GM18861 (cell line): ENCODE measurements around the gene AQP12A.

Experiments
- ATAC-seq: cut with Tn5 transposase; IDR thresholded peaks from one replicate; pipeline ENCODE4 v1.9.1; 2021; ENCODE audit not compliant: unreplicated experiment

The AQP12A gene

GRCh38 chr2:240722376-240722775 is 30.7 kb downstream of the AQP12A start:
- ATAC-seq, result no peak

- ATAC-seq, result no peak
These were observed 31.4 kb downstream of the AQP12A start for GRCh38 chr2:240722796-240723735.

DNA sequence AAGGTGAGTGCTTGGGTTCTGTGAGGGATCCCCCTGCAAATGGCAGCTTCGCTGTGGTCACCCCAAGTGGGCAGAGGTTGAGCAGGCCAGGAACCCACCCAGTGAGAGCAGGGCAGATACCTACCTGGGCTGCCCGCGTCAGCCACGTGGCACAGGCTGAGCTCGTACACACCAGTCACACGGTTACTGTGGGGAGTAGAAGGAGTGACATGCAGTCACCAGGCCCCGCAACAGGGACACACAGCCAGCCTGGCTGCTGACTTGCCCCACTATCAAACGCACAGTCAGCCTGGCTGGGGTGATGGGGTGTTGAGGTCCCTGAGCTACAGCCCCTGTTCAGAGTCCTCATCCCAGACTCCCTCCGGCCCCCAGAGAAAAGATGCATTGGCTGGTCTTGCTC is 32.2 kb downstream of the AQP12A start:
- no peak for ATAC-seq

DNA sequence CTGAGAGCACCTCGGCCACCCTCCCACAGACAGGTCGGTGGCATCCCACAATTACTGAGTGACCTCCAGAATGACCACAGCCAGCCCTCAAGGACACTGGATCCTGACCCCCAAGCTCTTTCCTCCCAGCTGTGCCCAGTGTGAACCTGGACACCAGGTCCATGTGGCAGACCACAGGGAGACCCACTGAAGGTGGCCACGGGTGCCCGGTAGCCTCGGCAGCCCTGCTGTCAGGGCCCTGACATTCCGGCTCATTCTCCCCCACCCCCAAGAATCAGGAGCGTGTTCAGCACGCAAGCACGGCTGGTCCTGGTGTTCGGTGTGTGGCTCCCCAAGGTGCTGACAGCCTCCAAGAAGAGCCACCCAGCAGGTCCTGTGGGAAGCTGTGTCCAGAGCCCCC is 32.8 kb downstream of the AQP12A start:
- ATAC-seq, result no peak

GRCh38 chr2:240725266-240725665 is 33.6 kb downstream of the AQP12A start:
- no peak for ATAC-seq

DNA sequence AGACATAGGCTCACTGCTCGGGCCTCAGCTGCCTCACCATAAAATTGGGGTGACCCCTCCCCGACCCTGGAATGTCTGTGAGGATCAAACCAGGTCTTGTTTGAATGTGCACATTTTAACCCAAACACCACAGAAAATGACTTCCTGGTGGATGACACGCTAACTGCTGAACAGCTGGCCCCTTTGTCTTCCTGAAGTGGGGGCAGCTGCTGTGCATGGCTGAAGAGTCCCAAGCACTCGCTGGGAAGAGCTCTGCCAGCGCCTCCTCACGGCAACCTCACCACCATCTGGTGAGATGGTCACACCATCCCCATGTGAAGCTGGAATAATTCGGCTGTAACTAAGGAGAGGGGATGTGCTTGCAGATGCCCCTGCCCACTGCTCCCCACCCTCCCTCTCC is 34.0 kb downstream of the AQP12A start:
- no peak for ATAC-seq

- ATAC-seq, result no peak
These were observed 35.2 kb downstream of the AQP12A start for GRCh38 chr2:240726876-240727275.

GRCh38 chr2:240727439-240727838 is 35.8 kb downstream of the AQP12A start:
- ATAC-seq, result no peak

DNA sequence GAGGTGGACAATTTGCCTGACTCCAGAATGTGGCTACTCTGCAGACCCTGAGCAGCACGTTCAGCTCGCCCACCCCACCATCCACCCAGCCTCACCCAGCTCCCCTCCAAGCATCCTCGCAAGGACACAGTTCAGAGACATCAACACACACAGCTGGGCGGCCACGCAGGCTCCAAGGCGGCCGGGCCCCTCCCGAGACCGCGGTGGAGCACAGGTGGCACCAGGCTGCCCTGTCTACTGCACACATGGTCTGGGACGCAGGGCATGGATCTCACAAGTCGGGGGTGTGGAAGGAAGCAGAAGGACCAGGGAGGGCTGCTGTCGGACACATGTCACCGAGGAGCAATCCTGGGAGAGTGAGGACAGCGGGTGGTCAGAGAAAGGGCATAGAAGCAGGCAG is 36.2 kb downstream of the AQP12A start:
- ATAC-seq, result no peak

GRCh38 chr2:240728361-240728760 is 36.7 kb downstream of the AQP12A start:
- no peak for ATAC-seq

GRCh38 chr2:240728827-240729226 is 37.2 kb downstream of the AQP12A start:
- ATAC-seq, result no peak

DNA sequence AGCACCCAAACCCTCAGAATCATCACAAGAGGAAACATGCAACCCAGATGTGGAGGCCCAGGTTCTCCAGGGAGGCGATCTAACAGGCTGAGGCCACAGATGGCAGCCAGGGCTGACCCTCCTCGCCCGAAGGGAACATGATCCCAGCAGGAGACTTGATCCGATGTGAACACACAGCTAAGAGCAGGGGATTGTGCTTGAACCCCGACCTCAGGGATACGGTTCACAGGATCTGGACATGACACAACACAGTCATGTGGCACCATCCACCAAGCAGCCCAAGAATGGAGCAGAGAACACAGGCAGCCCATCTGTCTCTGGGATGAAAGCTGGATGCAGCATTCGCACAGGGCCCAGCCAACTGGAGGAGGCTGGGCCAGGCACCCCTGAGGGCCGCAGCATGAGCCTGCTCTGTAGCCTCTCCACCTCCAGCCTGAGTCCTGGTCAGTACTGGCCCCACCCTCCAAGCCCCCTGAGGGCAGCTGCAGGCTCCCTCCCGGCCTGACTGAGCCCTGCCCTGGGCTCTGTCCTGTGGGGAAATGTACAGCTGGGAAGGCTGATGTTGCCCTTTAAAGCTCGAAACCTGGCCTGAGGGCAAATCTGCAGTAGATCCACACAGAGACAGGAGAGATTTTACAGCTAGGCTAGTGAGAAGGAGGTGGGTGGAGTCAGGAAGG is 39.0 kb downstream of the AQP12A start:
- ATAC-seq, result no peak

GRCh38 chr2:240731178-240731545 is 39.5 kb downstream of the AQP12A start:
- ATAC-seq, result no peak

- ATAC-seq, result no peak
These were observed 40.5 kb downstream of the AQP12A start for GRCh38 chr2:240732184-240732583.

DNA sequence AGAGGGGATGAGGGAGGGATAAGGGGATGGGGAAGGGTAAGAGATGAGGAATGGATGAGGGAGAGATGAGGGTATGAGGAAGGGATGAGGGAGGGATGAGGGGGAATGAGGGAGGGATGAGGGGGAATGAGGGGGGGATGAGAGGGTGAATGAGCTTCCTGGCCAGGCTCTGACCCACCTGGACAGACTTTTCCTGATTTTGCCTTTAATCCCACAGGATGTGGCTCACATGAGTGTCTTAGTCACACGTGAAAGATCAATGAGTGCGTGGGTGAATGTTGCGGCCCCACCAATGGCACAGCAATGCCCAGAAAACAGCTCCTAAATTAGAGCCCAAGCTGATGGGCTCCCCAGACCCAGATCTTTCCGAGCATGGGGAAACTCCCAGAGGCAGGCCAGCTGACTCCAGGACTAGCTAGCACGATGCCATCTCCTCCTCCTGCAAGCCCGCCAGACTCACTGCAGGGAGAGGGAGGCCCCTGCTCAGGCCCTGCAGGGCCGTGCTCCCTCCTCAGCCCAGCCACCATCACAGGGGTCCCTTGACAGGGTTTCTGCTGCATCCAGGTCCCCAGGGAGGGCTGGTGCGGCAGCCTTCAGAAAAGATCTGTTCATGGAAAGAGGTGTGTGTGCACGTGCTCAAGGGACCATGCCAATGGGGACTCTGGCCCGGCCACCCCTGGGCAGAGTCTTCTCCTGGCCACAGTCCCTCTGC is 41.4 kb downstream of the AQP12A start:
- no peak for ATAC-seq

GRCh38 chr2:240733803-240734495 is 42.3 kb downstream of the AQP12A start:
- ATAC-seq, result no peak

DNA sequence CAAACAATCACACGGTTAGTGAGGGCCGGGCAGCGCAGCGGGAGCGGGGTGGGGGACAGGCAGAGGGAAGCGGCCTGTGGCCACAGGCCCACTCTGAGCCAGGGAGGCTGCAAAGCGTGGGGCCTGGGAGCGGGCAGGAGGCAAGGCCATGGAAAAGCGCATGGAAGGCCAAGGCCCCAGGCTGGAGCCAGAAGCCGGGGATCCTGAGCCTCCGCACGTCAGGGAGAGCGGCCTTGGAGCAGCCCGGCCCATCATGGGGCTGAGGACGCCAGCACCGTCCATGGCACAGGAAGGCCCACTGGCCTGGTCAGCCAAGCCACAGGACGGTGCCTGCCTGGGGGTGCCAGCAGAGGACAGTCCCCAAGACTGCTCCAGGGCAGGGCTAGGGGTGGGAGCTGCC is 43.1 kb downstream of the AQP12A start:
- ATAC-seq, result no peak

GRCh38 chr2:240735476-240735875 is 43.8 kb downstream of the AQP12A start:
- ATAC-seq, result no peak

GRCh38 chr2:240736281-240737250 is 44.9 kb downstream of the AQP12A start:
- ATAC-seq, result no peak

DNA sequence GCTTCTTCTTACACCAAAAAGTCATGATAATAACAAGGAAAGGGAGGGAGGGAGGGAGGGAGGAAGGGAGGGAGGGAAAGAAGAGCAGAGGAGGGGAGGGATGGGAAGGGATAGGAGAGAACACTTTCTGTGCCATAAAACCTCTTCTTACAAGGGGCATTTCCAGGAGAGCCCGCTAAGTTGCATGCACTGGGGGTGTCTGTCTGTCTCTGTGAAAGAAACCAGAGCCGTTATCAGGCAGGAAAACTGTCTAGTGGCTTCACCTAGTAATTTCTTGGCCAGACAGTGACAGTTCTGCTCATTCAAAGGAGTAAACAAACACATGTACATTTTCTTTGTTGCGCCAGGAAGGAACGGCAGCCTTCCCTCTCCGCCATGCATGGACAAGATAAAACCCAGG is 45.8 kb downstream of the AQP12A start:
- no peak for ATAC-seq
